Lower lobe of right lung (tissue), 2 donors: ENCODE data around the gene BRD7. TPM values are rescaled to one million over a fixed set of nuclear protein-coding genes. Genes with fewer than 3 reads are reported as not detected.

ENCODE experiments used
- ATAC-seq, 2 donors: fragments of 200-7000 bp; cut with Tn5 transposase; one replicate each; pipeline ENCODE4 v1.9.1; 2020 to 2022; ENCODE audit warnings: mild to moderate bottlenecking in 2 of 2, moderate library complexity in 2 of 2
- DNase-seq: peaks from one replicate; pipeline ENCODE4 v3.0.0-alpha.2; 2020
- H3K27ac ChIP-seq: fragments of 200-600 bp; one replicate; pipeline ENCODE4 v1.8.0; 2022
- H3K27me3 ChIP-seq: fragments of 200-600 bp; one replicate; pipeline ENCODE4 v1.8.0; 2022; ENCODE audit warnings: low read depth
- H3K36me3 ChIP-seq: fragments of 200-600 bp; one replicate; pipeline ENCODE4 v1.8.0; 2022; ENCODE audit warnings: mild to moderate bottlenecking
- H3K4me1 ChIP-seq: fragments of 200-600 bp; one replicate; pipeline ENCODE4 v1.8.0; 2022
- H3K4me3 ChIP-seq: fragments of 200-600 bp; one replicate; pipeline ENCODE4 v1.8.0; 2022; ENCODE audit warnings: mild to moderate bottlenecking
- H3K9me3 ChIP-seq: fragments of 200-600 bp; one replicate; pipeline ENCODE4 v1.8.0; 2022
- intact Hi-C: fragments of 100-400 bp; cut with DNase I; formaldehyde crosslinking; loops from one replicate; pipeline ENCODE4 v1.11.0; 2022
- total RNA-seq: library from RNA; stranded (reverse); fragmentation: NEBNext Ultra II Directional; extraction: Animal tissue kit (Norgen Biotek cat#: 25700); gene quantifications from one replicate; pipeline ENCODE4 v1.2.1, GENCODE V29; 2021
- TF ChIP-seq, protein P1 (sequence below): fragments of 200-600 bp; IDR thresholded peaks from one replicate; pipeline ENCODE4 v1.8.0; 2022; ENCODE audit warnings: antibody characterized with exemption, mild to moderate bottlenecking
- donor health status: DM: no; HTN: yes; CAD: no; lungs with severe emphysema.

BRD7 gene
- total RNA-seq, 1 donor from 2014 or later, result 76.3 TPM

DNA sequence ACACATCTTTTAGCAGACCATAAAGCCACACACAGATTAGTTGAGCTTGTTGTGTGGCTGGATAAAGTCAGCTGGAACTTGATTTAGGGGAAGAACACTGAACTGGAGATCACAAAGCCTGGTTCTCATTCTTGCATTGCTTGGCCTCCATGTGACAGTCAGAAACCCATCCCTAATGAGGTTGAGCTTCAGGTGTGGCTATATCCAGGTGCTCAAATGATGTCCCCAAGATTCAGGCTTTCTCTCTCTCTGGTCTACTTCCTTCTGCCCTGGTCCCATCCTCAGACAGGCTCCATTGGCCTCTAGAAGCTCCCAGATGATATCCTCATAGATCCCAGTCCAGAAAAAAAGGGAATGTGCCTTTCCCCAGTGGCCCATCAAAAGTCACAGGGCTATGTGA lies 9.6 kb upstream of the BRD7 start:
- intact Hi-C loops, result no loop called here
- DNase-seq, result no peak
- ATAC-seq, result no peak

DNA sequence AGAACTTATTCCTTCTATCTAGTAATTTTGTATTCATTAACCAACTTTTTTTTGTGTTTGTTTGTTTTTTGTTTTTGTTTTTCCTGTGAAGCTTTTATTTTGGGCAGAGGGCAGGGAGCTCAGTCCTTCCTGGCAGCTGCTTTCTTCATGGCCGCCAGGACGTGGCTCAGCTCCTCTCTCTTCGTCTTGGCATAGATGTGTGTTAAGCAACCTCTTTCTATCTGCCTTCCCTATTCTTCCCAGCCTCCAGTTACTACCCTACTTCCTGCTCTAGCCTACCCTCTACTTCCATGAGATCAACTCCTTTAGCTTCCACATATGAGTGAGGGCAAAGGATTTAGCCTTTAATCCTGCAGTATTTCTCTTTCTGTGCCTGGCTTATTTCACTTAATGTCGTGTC lies 8.2 kb upstream of the BRD7 start:
- no peaks in the 10 kb centered on the region for H3K36me3 ChIP-seq
- TF ChIP-seq, protein P1, sequence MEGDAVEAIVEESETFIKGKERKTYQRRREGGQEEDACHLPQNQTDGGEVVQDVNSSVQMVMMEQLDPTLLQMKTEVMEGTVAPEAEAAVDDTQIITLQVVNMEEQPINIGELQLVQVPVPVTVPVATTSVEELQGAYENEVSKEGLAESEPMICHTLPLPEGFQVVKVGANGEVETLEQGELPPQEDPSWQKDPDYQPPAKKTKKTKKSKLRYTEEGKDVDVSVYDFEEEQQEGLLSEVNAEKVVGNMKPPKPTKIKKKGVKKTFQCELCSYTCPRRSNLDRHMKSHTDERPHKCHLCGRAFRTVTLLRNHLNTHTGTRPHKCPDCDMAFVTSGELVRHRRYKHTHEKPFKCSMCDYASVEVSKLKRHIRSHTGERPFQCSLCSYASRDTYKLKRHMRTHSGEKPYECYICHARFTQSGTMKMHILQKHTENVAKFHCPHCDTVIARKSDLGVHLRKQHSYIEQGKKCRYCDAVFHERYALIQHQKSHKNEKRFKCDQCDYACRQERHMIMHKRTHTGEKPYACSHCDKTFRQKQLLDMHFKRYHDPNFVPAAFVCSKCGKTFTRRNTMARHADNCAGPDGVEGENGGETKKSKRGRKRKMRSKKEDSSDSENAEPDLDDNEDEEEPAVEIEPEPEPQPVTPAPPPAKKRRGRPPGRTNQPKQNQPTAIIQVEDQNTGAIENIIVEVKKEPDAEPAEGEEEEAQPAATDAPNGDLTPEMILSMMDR, result no peak
- no peak for ATAC-seq
- H3K27me3 ChIP-seq, result no peaks in the 10 kb centered on the region
- no peaks in the 10 kb centered on the region for H3K4me1 ChIP-seq
- DNase-seq, result no peak
- no peaks in the 10 kb centered on the region for H3K9me3 ChIP-seq
- H3K4me3 ChIP-seq, result no peak overlapping the region
- intact Hi-C loops, result no loop called here
- H3K27ac ChIP-seq, result no peak overlapping the region

More for the DNA sequence above, 9.6 kb upstream of the BRD7 start:
- no peaks in the 10 kb centered on the region for H3K4me1 ChIP-seq
- H3K27ac ChIP-seq, result no peak overlapping the region
- H3K4me3 ChIP-seq, result no peak overlapping the region
- H3K36me3 ChIP-seq, result no peaks in the 10 kb centered on the region
- no peaks in the 10 kb centered on the region for H3K9me3 ChIP-seq
- no peaks in the 10 kb centered on the region for H3K27me3 ChIP-seq
- TF ChIP-seq, protein P1, result no peak

DNA sequence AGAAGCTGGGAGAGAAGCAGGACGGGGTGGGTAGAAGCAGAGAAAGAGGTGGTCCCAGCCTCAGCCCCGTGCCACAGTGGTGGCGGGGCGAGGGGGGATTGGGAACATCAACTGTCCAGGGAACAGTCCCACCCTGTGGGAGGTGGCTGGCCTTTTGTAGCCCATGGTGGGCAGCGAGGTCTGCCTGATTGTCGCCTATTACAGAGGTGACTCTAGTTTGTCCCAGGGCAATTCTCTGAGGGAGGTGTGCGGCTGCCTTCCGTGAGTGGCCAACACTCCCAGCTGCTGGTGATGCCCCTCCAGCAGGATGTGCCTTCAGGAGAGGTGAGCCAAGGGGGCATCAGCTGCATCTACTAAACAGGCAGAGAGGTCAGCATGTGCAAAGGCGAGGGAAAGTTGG lies 5.0 kb upstream of the BRD7 start:
- Histone ChIP-seq H3K36me3 (no peaks in the 10 kb centered on the region), H3K4me3 (no peak overlapping the region), H3K27me3 (no peaks in the 10 kb centered on the region), H3K4me1 (no peaks in the 10 kb centered on the region), H3K27ac (no peak overlapping the region), H3K9me3 (no peaks in the 10 kb centered on the region)
- no peak for DNase-seq
- TF ChIP-seq, protein P1, result no peak
- ATAC-seq, result no peak
- intact Hi-C loops, result no loop called here

DNA sequence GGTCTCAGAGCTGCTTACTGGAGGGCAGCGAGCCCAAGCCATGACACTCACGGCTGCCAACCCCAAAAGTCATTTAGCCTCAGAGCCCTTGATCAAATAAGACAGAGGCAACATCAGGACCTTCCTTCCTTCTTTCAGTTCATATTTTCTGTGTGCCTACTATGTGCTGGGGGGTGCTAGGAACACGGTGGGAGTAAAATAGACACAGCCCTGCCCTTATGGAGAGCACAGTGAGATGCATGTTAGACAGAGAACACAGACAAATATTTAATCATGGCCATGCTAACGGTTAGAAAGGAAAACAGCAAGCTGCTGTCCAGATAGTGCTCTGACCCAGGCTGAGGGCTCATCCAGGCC lies 4.5 kb upstream of the BRD7 start:
- intact Hi-C loops, result no loop called here
- H3K27ac ChIP-seq, result no peak overlapping the region
- H3K36me3 ChIP-seq, result no peaks in the 10 kb centered on the region
- DNase-seq, result no peak
- no peaks in the 10 kb centered on the region for H3K4me1 ChIP-seq
- no peak overlapping the region for H3K4me3 ChIP-seq
- TF ChIP-seq, protein P1, result no peak
- H3K9me3 ChIP-seq, result no peaks in the 10 kb centered on the region
- ATAC-seq, result no peak
- no peaks in the 10 kb centered on the region for H3K27me3 ChIP-seq

DNA sequence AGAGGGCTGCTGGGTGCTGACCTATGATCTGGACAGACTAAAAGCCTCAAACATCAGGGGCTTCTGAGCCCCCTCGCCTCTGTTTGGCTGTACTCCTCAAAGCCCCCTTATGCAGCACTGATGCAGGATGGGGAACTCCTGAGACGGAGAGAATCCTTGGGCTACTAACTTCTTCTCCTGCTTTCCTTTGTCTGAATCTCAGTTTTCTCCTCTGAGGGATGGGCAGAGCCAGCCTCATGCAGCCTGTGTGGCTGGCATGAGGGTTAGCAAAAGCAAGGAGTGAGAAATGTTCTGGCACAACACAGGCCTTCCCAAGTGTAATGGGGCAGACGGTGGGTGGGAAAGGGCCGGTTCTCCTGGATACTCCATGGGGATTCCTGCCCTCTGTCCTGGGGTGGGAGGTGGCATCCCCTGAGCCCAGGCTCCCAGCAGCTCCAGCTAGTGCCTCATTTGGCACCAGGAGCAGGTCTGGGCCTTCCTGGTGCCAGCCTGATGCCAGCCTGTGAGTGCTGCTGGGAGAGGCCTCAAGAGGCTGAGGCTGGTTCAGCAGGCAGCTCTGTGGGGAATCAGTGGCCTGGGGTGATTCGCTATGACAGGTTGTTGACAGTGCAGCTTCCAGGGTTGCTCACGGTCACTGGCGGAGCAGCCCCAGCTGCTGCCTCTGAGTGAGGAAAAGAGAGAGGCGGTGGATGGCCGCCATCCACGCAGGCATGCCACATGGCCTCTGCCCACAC lies 4.0 kb upstream of the BRD7 start:
- no peak for DNase-seq
- no peak overlapping the region for H3K27ac ChIP-seq
- no peaks in the 10 kb centered on the region for H3K36me3 ChIP-seq
- TF ChIP-seq, protein P1, result no peak
- intact Hi-C loops, result no loop called here
- no peak for ATAC-seq
- no peaks in the 10 kb centered on the region for H3K9me3 ChIP-seq
- H3K4me3 ChIP-seq, result no peak overlapping the region
- no peaks in the 10 kb centered on the region for H3K27me3 ChIP-seq
- peaks cover 2% of the 10 kb centered on the region for H3K4me1 ChIP-seq
